Measurements from ENCODE around the gene SMC1B.
A peak's percentile ranks its signal among the peaks of the same experiment; 100 is the strongest.
"Not testable (repeated sequence)": the region's sequence is repeated elsewhere in the genome, so short reads cannot be mapped to it uniquely, and the experiment has no call there.

SMC1B gene

GRCh38 chr22:45304971-45305370 is 108.4 kb downstream of the SMC1B start:
- peaks cover 15% of the 10 kb centered on the region for H3K4me1 Mint-ChIP-seq (ENCODE audit: low read depth)
- no peaks in the 10 kb centered on the region for H3K27me3 Mint-ChIP-seq
- H3K36me3 Mint-ChIP-seq (ENCODE audit: low read depth): no peaks in the 10 kb centered on the region
- no peaks in the 10 kb centered on the region for H3K9me3 Mint-ChIP-seq
- no peak overlapping the region for H3K4me3 Mint-ChIP-seq
- no peak overlapping the region for H3K27ac Mint-ChIP-seq

DNA sequence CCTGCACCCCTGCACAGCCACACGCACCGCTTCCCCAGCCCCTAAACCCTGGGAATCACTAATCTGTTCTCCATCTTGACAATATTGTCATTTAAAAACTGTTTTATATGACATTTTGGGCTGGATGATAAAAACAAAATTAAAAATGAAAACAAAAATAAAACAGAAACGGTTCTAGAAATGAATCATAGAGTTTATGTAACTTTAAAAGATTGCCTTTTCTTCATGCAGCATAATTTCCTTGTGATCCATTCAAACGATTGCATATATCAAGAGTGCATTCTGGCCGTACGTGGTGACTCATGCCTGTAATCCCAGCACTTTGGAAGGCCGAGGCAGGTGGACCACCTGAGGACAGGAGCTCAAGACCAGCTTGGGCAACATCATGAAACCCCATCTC is 110.2 kb downstream of the SMC1B start:
- Mint-ChIP-seq H3K4me3 (no peak overlapping the region), H3K4me1 (ENCODE audit: low read depth) (peaks cover 4% of the 10 kb centered on the region), H3K27me3 (no peaks in the 10 kb centered on the region), H3K9me3 (no peaks in the 10 kb centered on the region), H3K27ac (no peak overlapping the region), H3K36me3 (ENCODE audit: low read depth) (no peaks in the 10 kb centered on the region)

DNA sequence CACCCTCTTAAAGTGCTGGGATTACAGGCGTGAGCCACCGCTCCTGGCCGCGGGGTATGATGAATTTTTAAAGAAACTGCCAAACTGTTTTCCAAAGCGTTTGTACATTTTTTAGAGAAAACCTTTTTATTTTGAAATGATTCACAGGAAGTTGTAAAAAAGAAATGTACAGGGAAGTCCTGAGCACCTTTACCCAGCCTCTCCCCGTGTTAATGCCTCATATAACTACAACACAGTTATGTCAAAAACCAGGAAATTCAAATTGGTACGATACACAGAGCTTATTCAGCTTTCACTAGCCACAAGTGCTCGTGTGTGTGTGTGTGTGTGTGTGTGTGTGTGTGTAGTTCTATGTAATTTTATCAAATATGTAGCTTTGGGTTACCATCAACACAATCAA is 110.6 kb downstream of the SMC1B start:
- Mint-ChIP-seq H3K4me1 (ENCODE audit: low read depth) (peaks cover 4% of the 10 kb centered on the region), H3K27ac (no peak overlapping the region)

DNA sequence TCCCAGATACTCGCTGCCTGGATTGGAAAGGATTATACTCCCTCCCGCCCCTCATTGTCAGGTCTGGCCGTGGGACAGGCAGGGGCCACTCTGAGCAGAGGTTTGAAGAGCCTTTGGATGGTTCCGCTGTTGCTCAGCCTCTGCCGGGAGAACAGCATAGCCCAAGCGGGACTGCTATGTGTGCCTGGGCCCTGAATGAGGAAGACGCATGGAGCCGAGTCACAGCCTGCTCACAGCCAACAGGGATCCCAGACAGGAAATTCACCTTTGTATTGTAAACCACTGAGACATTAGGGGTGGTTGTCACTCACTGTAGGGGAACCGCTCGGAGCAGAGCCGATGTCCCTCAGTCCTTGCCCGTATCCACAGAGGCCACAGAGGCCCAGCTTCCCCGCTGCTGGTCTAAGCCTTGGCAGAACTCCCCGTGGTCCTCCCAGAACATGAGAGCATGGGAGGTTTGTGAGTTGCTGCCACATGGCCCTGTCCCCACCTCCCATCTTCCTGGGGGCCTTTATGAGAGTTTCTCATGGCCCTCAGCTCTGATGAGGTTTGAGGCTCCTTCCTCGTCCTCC is 114.4 kb downstream of the SMC1B start:
- no peak overlapping the region for H3K27ac Mint-ChIP-seq
- no peaks in the 10 kb centered on the region for H3K36me3 Mint-ChIP-seq (ENCODE audit: low read depth)
- H3K9me3 Mint-ChIP-seq: no peaks in the 10 kb centered on the region
- H3K4me3 Mint-ChIP-seq: no peak overlapping the region
- H3K4me1 Mint-ChIP-seq (ENCODE audit: low read depth): peaks cover 32% of the 10 kb centered on the region
- no peaks in the 10 kb centered on the region for H3K27me3 Mint-ChIP-seq

More for the DNA sequence above, 110.6 kb downstream of the SMC1B start:
- Mint-ChIP-seq H3K9me3 (no peaks in the 10 kb centered on the region), H3K36me3 (ENCODE audit: low read depth) (no peaks in the 10 kb centered on the region), H3K27me3 (no peaks in the 10 kb centered on the region), H3K4me3 (no peak overlapping the region)

DNA sequence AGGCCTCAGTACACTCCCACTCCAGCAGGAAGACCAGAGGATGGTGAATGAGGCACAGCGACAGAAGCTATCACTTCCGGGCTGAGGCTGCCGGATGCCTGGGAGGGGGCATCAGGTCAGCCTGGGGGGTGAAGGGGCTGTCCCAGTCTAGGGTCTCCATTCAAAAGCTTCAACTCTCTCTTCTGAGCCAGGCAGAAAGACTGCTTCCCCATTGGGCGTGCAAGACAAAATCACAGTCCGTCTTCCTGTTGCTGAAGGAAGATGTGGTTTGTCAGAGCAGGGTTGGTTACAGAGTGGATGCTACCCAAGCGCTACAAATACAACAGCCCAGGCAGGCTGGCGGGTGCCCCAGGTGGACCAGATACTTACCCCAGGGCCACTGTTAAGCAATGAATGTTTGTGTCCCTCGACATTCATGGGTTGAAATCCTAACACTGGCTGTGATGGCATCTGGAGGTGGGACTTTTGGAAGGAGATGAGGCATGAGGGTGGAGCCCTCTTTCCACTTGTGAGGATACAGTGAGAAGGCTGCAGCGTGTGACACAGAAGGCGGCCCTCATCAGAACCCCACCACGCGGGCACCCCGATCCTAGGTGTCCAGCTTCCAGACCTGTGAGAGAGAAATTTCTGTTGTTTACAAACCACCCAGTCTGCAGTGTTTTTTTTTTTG is 116.6 kb downstream of the SMC1B start:
- no peaks in the 10 kb centered on the region for H3K36me3 Mint-ChIP-seq (ENCODE audit: low read depth)
- H3K9me3 Mint-ChIP-seq: no peaks in the 10 kb centered on the region
- H3K27me3 Mint-ChIP-seq: no peaks in the 10 kb centered on the region
- peaks cover 31% of the 10 kb centered on the region for H3K4me1 Mint-ChIP-seq (ENCODE audit: low read depth)
- no peak overlapping the region for H3K4me3 Mint-ChIP-seq
- peak overlapping the region; percentile 36 for H3K27ac Mint-ChIP-seq

DNA sequence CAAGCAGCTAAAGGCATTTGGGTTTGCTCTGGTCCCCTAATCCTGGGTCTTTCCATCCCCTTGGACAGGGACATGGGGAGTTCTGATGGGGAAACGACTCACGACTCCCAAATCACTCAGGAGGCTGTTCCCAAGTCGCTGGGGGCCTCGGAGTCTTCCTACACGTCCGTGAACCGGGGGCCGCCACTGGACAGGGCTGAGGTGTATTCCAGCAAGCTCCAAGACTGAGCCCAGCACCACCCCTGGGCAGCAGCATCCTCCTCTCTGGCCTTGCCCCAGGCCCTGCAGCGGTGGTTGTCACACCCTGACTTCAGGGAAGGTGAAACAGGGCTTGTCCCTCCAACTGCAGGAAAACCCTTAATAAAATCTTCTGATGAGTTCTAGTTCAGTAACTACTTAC is 117.9 kb downstream of the SMC1B start:
- H3K9me3 Mint-ChIP-seq: no peaks in the 10 kb centered on the region
- H3K4me1 Mint-ChIP-seq (ENCODE audit: low read depth): peaks cover 30% of the 10 kb centered on the region
- H3K4me3 Mint-ChIP-seq: no peak overlapping the region
- H3K36me3 Mint-ChIP-seq (ENCODE audit: low read depth): no peaks in the 10 kb centered on the region
- H3K27ac Mint-ChIP-seq: no peak overlapping the region
- no peaks in the 10 kb centered on the region for H3K27me3 Mint-ChIP-seq

DNA sequence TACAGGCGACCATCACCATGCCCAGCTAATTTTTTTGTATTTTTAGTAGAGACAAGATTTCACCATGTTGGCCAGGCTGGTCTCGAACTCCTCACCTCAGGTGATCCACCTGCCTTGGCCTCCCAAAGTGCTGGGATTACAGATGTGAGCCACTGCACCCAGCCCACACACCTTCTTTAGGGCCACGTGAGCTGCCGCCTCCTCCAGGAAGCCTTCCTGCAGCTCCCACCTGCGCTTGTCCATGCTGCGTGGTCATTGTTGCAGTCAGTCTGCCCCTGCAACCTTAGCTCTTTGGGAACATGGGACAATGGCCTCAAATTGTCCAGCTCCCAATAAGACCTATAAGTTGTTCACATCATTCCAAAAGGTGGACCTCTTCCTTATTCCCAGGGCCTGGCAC is 118.4 kb downstream of the SMC1B start:
- H3K4me3 Mint-ChIP-seq; H3K9me3 Mint-ChIP-seq; H3K36me3 Mint-ChIP-seq (ENCODE audit: low read depth); H3K27ac Mint-ChIP-seq; H3K27me3 Mint-ChIP-seq: not testable (repeated sequence)
- peaks cover 30% of the 10 kb centered on the region for H3K4me1 Mint-ChIP-seq (ENCODE audit: low read depth)

Data from stimulated activated naive CD8-positive, alpha-beta T cell treated with anti-CD3 and anti-CD28 coated beads, Interleukin-15, Interleukin-2, amounts not matched to agents 100 ng/mL and 50 ng/mL, for 24 hours (primary cell).